Sigmoid colon (tissue), 4 donors: Measurements from ENCODE around the gene HMGN3.

ENCODE experiments used
- EP300 ChIP-seq, 4 donors: sonication (generic); formaldehyde crosslinking; IDR thresholded peaks; one replicate each; pipeline ENCODE4 v1.6.1; 2017; ENCODE audit warnings: antibody characterized with exemption in 4 of 4
- POLR2A ChIP-seq, 2 donors: fragments of 450-650 bp; IDR thresholded peaks; one replicate each; pipeline ENCODE4 v1.6.1; 2016; ENCODE audit warnings: antibody characterized with exemption in 2 of 2, mild to moderate bottlenecking in 2 of 2, moderate library complexity in 2 of 2
- POLR2AphosphoS5 ChIP-seq, 4 donors: sonication (generic); formaldehyde crosslinking; IDR thresholded peaks; one replicate each; pipeline ENCODE4 v1.6.1; 2017; ENCODE audit warnings: antibody characterized with exemption in 4 of 4
- TF ChIP-seq, protein P1 (sequence below), 4 experiments: fragments of 450-650 bp in 3 of 4; fragments of 200-600 bp in 1 of 4; IDR thresholded peaks; one replicate each; pipeline ENCODE4 v1.5.1; 2016 to 2019; ENCODE audit warnings: antibody characterized with exemption in 4 of 4, mild to moderate bottlenecking in 3 of 4, moderate library complexity in 2 of 4

DNA sequence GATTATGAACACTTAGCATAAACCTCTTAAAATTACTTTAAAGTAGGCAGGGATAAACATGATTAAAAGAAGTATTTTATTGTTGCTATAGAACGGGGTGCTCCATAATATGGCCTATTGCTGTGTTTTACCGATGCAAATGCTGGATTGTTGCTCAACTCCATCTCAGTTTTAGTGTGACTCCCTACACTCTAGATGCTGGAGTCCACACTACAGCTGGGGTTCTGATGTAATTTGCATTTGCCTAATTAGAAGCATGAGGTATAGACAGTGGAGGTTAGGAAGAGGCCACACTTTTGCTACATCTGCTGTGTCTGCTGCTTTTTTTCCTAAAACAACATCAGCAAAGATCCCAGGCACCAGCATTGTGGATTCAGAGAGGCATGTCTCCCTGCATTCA, 6.7 kb upstream of the HMGN3 start:
- TF ChIP-seq POLR2A (IDR thresholded peaks at IDR 0.05) (no peak), POLR2AphosphoS5 (IDR thresholded peaks at IDR 0.05) (no peak), EP300 (IDR thresholded peaks at IDR 0.05) (no peak)
- TF ChIP-seq, protein P1, sequence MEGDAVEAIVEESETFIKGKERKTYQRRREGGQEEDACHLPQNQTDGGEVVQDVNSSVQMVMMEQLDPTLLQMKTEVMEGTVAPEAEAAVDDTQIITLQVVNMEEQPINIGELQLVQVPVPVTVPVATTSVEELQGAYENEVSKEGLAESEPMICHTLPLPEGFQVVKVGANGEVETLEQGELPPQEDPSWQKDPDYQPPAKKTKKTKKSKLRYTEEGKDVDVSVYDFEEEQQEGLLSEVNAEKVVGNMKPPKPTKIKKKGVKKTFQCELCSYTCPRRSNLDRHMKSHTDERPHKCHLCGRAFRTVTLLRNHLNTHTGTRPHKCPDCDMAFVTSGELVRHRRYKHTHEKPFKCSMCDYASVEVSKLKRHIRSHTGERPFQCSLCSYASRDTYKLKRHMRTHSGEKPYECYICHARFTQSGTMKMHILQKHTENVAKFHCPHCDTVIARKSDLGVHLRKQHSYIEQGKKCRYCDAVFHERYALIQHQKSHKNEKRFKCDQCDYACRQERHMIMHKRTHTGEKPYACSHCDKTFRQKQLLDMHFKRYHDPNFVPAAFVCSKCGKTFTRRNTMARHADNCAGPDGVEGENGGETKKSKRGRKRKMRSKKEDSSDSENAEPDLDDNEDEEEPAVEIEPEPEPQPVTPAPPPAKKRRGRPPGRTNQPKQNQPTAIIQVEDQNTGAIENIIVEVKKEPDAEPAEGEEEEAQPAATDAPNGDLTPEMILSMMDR (IDR thresholded peaks at IDR 0.05), result no peak
